RPMI8226 (cell line): ENCODE results near the gene MBD3.
A peak's percentile ranks its signal among the peaks of the same experiment; 100 is the strongest.
"Not testable (repeated sequence)": the region's sequence is repeated elsewhere in the genome, so short reads cannot be mapped to it uniquely, and the experiment has no call there.

ENCODE experiments used
- DNase-seq: peaks from one replicate; pipeline ENCODE4 v3.0.0-alpha.2; 2015

The MBD3 gene

DNA sequence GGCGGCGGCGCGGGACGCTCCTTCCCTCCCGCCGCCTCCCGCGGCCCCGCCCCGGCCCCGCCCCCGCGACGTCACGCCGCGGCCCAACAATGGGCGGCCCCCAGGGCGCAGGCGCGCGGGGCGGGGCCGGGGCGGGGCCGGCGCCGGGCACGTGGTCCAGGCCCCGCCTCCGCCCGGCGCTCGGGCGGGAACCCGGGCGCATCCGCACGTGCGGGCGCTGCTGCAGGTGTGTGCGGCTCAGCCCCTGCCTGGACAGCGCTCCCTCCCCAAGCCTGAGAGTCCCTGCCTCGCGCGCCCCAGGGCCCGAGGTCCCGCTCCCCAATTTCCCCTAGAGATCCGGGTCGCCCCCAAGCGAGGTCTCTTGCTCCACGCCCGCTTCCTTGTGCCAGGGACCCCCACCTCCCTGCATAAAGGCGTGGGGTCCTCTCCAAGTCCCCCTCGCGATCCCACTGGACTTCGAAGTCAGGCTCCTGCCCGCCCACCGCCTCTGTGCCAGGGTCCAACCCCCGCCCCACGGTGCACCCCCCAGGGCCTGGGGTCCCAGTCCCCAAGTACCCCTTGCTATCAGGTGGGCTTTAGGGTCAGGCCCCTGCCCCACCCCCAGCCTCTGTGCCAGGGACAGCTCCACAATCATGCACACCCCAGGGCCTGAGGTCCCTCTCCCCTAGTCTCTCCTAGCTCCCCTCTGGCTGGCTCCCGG is 24.2 kb downstream of the MBD3 start, which contains the start of gene MEX3D:
MEX3D (minus strand) TSS at position 6 of the 700 bp plus-strand sequence. CDS start 267 bp downstream, outside the sequence.
- peak; percentile 91 for DNase-seq

DNA sequence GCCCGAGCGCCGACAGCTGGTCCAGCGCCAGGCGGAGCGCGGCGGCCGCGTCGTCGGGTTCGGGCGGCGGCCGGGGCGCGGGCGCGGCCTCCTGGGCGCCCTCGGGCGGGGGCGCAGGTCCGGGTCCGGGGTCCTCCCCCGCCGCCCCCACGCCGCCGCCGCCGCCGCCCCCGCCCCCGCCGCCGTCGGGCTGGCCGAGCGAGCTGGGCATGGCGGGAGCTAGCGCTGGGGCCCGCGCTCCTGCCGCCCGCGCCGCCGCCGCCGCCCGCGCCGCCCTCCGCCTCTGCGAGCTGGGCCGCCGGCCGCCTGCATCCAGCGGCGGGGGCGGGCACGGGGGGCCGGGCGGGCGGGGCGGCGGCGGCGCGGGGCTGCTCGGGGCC is 24.8 kb downstream of the MBD3 start:
- DNase-seq = no peak

DNA sequence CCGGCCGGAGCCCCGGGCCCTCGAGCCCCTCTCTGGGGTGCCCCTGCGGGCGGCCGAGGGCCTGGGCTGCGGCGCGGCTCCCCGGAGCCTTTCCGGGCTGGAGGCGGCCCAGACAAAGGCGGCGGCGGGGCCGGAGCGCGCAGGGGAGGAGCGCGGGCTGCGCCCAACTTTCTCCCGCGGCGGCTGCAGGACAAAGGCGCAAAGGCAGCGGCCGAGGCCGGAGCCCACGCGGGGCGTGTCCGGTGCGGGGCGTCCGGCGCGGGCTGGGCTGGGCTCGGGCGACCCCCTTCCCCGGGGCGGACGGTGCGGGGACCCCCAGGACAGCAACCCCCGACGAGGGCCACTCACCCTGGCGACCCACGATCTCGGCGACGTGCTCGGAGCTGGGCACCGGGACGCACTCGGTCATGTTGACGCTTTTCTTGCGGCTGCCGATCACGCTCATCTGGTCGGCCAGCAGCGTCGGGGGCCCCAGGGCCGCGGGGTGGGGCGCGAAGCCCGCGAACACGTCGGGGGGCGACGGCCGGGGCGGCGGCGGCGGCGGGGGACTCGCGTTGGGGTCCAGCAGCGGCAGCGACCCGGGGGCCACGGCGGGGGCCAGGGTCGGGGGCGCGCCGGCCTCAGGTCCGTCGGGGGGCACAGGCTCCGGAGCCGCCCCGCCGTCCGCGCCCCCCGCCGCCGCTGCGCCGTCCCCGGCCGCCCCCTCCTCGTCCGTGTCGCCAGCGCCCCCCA is 25.4 kb downstream of the MBD3 start:
- peak; percentile 44 for DNase-seq

DNA sequence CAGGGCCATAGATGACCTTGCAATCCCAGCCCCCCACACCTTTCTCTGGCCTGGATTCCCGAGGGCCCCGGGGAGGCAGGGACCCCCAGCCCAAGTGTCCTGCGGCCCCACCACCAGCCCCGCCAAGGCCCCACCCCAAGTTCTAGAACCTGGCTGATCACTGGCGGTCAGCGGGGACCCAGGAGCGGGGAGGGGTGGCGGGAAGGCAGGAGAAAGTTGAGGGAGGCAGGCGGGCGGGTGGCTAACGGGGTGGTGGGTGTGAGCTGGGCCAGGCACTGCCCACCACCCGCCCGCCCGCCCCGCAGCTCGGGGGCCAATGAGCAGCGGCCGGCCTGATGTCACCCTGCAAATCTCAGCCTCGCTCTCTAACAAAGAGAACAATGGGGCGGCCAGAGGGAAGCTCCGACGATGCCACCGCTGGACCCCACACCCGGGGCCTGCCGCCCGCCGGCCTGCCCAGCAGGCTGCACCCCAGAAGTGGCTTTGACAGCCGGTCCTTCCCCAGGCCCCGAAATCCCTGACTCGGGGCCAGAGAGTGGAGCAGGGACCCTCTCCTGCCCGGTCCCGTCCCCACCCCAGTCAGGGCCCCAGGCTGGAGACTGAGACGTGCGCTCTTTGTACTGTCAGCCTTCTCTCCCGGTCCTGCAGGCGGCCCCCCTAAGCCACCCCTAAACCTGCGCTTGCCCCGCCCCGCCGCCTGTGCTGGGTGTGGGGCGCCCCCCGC is 26.1 kb downstream of the MBD3 start:
- DNase-seq = no peak

DNA sequence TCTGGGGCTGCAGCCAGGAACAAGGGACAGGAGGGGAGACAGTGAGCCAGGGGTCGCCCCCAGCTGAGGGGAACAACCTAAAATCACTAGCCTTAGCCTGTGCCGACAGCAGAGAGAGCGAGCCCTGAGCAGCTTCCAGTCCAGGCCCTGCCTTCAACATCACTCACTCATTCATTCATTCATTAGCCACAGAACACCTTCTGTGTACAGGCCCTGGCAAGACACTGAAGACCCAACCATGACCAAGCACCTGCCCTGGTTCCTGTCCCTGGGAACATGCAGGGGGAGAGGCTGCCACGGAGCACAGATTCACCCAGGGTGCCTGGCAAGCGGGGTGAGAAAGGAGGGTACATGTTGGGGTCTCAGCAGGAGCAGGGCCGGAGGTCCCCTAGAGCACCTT is 29.4 kb downstream of the MBD3 start:
- no peak for DNase-seq

DNA sequence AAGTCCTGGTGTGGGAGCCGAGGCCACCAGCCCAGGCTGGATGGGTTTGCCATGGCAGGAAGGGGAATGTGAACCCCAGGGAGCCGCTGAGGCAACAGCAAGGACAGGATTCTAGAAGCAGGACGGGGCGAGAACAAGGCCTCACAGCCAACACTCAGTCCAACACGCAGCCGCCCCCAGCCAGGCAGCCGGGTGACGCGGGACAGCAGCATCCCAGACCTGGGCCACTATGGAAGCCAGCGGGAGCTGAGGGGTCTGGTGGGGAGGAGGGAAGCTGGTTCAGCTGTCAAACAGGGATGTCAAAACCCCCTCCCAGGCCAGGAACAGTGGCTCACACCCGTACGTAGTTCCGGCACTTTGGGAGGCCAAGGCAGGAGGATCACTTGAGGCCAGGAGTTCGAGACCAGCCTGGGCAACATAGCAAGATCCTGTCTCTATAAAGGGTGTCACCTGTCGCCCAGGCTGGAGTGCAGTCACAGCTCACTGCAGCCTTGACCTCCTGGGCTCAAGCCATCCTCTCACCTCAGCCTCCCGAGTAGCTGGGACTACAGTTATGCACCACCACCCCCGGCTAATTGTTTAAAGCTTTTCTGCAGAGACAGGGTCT is 31.3 kb downstream of the MBD3 start:
- DNase-seq = no peak

DNA sequence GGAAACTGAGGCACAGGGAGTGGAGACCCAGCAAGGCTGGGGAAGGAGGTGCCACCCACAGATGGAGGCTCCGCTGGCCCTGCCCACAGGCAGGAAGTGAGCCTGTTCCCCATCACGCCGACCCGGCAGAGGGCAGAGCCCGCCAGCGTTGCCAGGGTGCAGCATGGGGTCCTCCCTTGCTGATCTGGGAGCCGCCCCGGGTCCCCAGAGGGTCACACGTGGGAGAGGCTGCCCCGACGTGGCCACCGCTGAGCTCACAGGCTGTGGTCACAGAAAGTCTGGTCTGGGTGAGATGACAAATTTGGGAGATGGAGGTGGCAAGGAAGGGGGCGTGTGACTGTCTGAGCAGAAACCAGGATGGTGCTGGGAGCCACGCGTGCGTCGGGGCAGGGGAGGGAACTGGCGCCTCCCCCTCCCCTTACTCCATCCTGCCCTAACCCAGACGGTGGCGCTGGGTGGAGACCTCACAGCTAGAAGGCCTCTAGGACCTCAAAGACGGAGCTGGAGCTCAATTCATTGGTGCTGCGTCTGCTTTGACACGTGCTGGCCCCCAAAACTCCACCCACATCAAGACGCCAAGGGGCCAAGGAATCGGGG is 32.3 kb downstream of the MBD3 start:
- no peak for DNase-seq

DNA sequence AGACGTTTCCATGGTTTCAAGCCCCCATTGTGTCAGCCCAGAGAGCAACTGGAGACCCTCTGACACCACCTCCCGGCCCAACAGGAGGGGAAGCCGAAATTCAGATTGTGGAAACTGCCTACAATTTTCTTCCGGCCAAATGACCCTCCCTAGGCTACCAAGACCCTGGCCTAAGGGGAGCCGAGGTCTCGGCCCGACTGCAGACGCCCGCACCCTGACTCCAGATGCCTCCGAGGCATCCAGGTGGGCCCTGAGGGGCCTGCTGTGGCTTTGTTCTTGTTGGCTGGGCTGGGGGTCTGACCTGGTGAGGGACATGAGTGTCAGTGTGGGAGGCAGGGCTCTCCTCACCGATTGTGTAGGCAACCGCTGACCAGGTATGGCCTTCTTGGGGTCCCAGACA is 34.1 kb downstream of the MBD3 start:
- no peak for DNase-seq

- no peak for DNase-seq
Measured at GRCh38 chr19:1556390-1557070, 36.1 kb downstream of the MBD3 start.

GRCh38 chr19:1555487-1556389 is 36.9 kb downstream of the MBD3 start:
- DNase-seq = no peak

DNA sequence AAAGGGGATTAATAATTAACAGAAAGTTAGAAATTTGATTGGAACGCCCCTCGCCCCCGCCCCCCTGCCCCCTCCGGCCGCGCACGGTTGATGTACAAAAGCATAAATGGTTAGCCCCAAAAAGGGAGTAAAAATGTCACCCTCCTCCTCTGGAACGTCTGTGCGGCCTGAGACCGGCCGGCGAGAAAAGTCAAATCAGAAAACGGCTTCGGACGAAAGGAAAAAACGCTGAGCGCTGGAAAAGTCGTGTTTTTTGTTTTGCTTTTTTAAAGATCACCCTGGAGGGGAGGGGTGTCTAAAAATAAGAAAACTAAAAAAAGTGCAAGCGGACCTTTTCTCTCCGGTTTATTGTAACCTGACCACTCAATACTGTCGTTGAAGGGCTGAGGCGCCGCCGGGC is 37.7 kb downstream of the MBD3 start:
- no peak for DNase-seq

GRCh38 chr19:1553415-1553814 is 39.2 kb downstream of the MBD3 start:
- no peak for DNase-seq

GRCh38 chr19:1551068-1552040 is 41.3 kb downstream of the MBD3 start:
- DNase-seq = no peak

DNA sequence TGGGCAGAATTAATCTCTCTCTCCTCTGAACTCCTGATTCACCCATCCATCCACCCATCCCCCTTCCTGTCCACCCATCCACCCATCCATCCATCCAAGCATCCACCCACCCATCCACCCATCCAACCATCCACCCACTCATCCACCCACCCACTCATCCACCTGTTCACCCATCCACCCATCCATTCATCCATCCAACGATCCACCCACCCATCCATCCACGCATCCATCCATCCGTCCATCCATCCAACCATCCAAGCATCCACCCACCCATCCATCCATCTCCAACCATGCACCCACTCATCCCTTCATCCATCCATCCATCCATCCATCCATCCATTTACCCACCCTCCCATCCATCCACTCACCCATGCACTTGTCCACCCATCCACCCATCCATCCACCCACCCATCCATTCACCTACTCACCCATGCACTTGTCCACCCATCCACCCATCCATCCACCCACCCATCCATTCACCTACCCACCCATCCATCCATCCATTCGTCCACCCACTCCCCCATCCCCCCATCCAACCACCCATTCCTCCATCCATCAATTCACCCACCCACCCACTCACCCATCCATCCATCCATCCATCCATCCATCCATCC is 43.2 kb downstream of the MBD3 start:
- no peak for DNase-seq

DNA sequence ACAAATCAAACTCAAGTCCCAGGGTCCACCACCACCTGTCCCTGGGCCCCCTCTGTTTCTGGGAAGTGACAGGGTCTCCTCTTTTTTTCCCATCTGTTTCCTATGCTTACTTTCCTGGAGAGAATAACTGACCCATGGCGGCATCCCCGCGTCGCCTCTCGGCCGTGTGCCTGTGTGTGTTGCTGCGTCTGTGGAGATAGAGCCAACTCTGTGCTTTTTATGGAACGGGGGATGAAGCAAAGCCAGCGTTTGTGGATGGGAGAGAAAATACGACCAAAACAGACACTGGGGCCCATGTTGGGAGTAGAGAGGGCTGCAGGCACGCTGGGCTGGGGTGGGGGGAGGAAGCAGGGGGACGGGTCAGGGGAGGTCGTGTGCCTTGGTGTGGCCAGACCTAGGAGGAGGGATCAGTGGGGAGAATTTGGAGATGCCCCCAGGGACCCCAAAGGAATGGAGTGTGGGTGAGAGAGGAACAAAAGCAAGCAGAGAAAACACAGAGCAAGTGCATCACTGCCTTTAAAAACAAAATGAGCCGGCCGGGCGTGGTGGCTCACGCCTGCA is 52.2 kb downstream of the MBD3 start:
- DNase-seq = no peak

DNA sequence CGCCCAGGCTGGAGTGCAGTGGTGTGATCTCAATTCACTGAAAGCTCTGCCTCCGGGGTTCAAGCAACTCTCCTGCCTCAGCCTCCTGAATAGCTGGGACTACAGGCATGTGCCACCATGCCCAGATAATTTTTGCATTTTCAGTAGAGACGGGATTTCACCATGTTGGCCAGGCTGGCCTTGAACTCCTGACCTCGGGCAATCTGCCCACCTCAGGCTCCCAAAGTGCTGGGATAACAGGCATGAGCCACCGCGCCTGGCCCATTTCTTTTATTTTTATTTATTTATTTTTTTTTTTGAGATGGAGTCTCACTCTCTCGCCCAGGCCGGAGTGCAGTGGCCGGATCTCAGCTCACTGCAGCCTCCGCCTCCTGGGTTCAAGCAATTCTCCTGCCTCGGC is 52.9 kb downstream of the MBD3 start:
- not testable (repeated sequence) for DNase-seq

- no peak for DNase-seq
Measured at GRCh38 chr19:1538978-1539377, 53.7 kb downstream of the MBD3 start.

GRCh38 chr19:1535699-1536098 is 57.0 kb downstream of the MBD3 start:
- DNase-seq = not testable (repeated sequence)

- no peak for DNase-seq
Measured at GRCh38 chr19:1534972-1535371, 57.7 kb downstream of the MBD3 start.
